SK-N-DZ (cell line): ENCODE data around the gene PHC2.

Source experiments
- DNase-seq: peaks from one replicate; pipeline ENCODE4 v3.0.0-alpha.2; 2015; ENCODE audit warnings: low spot score

PHC2 gene

GRCh38 chr1:33390542-33390941, 40.4 kb downstream of the PHC2 start:
- no peak for DNase-seq

GRCh38 chr1:33388805-33389771, 41.8 kb downstream of the PHC2 start:
- DNase-seq = no peak

- DNase-seq = no peak
Observed at GRCh38 chr1:33387625-33388024, 43.3 kb downstream of the PHC2 start.

GRCh38 chr1:33385251-33385650, 45.6 kb downstream of the PHC2 start:
- DNase-seq = no peak

DNA sequence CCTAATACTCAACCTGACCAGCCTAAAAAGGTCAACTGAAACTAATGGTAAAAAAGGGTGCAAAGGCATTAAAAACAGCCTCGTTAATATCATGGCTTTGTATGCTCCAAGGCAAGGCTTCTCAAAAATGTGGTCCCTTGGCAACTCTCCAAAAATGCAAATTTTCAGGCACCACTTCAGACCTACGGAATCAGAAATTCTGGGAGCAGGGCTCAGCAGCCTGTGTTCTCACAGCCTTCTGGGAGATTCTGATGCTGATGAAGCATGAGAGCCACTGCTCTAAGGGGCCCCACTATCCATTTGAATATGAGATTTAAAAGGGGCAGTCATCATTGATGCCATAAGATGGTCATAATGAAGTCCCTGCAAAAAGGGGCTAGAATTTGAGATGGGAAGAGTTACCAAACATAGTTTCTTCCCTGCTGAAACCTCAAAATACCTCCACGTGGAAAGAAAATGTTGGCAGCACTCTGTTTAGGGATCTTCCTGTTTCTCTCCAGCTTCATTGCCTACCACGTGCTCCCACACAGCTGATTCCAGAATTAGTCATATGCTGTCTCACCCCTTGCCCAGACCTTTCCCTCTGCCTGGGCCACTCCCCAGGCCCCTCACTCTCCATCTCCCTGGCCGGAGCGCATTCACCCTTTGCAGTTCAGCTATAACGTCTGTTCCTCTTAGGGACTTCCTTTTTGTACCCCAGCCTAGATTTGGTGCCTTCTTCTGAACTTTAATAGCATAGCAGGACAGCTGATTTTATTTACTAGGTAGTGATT, 46.7 kb downstream of the PHC2 start:
- no peak for DNase-seq

- peak; percentile 47 for DNase-seq
Observed at GRCh38 chr1:33383489-33383888, 47.4 kb downstream of the PHC2 start.

- DNase-seq = peak; percentile 33
Observed at GRCh38 chr1:33382661-33383415, 48.1 kb downstream of the PHC2 start.

GRCh38 chr1:33381977-33382376, 48.9 kb downstream of the PHC2 start:
- DNase-seq = no peak

DNA sequence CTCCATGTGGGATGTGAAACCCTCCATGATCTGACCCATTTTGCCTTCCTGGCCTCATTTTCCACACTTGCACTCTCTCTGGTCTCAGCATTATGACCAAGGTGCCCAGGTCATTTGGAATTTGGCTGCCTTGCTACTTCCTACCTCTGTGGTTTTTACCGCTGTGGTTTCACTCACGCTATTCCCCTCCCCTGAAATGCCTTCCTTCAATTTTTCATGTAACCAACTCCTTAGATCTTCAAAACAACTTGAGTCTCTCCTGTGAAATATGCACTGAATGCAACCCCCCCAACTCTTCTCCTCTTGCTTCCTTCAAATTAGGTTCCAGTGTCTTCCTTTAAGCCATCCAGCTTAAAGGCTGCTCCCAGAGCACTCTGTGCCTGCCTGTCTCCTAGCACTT, 50.1 kb downstream of the PHC2 start:
- DNase-seq = no peak

DNA sequence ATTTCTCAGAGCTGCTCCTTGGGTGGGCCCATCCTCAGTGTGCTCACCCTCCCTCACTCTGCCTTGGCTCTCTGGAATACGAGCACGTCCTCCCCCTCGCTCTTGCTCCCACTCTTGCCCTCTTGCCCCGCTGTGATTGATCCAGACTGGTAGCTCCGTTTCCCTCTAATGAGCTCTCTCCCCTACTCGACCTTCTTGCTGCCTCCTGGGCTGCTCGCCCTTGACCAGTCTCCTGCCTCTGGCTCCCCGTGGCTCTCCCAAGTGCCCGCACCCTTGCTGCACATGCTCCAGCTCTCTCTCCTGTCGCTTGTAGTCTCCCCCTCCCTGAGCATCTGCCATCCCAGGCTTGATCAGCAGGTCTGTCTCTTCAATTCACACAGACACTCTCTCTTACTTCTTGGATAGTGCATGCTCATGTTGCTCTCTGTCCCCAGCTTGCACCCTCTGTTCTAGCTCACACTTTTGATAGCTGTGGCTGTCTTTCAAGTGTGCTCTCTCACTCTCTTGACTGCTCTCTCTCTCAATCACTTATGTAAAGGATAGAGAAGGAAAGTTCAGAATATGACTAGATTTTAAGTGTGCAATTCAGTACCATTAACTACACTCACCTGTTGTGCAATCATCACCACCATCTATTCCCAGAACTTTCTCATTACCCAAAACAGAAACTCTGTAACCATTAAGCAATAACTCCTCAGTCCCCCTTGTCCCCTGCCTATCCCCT, 51.1 kb downstream of the PHC2 start:
- peak; percentile 24 for DNase-seq

DNA sequence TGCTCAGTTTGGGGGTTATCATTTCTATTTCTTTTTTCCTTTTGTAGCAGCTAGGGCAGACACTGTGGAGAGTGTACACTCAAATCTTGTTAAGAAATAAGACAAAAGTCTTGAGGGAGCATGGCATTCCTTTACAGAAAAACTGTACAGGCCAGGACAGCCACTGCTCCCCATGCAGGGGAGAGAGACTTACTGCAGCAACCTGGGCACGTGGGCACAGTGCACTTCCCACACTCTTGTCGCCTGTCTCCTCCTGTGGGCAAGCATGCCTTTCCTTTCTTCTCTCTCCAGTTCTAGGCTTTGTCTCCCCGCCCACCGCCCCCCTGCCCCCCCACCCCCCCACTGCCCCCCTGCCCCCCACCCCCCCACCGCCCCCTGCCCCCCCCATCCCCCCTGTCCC, 51.9 kb downstream of the PHC2 start:
- no peak for DNase-seq

DNA sequence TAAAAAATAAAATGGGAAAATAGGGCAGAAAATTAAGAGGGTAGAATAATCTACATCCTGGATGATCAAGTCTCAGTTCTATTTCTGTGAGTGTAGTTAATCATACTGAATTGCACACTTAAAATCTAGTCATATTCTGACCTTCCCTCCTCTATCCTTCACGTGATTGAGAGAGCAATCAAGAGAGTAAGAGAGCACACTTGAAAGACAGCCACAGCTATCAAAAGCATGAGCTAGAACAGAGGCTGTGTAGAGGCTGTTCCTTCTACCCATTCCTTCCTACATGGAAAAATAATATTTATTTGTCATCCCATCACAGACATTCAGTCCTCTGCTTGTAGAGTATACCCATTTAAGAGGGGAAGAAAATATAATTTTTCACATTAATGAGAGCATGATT, 52.4 kb downstream of the PHC2 start:
- DNase-seq = no peak

DNA sequence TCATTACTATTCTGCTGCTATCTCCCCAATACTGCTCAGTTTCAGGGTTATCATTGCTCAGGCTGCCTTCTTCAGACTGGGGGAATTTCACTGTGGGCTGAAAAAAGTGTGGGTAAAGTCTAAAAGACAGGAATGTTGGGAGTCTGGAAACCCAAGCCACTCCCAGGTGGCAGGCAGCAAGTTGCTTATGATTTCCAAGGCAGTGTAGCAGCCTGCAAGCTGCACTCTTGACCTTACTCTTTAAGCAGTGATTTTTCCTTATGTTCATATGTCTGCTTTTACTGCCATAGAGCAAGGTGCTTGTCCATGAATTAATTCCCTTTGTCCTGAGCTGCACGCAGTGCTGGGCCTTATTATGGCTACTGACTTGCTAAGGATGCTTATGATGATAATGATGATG, 53.1 kb downstream of the PHC2 start:
- DNase-seq = no peak

GRCh38 chr1:33377013-33377412, 53.9 kb downstream of the PHC2 start:
- DNase-seq = no peak

- no peak for DNase-seq
Observed at GRCh38 chr1:33375316-33375715, 55.6 kb downstream of the PHC2 start.

DNA sequence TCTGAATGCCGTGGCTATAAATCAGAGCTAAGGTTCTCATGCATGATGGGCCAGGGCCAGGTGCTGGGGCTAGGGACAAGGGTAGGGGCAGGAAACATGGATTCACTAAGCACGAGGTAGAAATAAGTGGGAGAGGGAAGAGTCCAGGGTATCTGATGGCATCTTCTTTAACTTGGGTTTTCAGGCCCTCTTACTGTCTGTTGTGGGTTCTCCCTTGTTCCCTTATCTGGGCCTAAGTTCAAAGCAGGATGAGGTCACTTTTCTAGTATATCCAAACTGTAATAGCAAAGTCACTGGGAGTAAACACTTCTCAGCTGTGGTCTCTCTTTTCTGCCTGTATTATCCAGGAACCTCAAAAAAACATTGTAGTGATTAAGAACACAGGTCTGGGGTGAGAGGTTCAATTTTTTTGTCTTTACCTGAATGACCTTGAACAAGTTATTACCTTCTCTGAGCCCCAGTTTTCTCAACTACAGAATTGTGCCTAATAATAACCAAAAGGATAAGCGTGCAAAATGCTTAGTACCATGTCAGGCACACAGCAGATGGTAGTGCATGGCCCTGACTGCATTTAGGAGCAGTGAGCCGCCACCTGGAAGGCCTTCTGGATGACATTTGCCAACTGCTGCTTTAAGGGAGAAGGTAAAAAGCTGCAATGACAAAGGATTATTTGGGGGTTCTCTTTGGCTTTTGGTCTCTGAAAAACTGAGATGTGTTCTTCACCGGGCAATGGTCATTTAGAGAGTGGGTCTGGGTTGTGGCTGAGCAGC, 56.4 kb downstream of the PHC2 start:
- DNase-seq = no peak

GRCh38 chr1:33373606-33374005, 57.3 kb downstream of the PHC2 start:
- no peak for DNase-seq

- no peak for DNase-seq
Observed at GRCh38 chr1:33372677-33373076, 58.2 kb downstream of the PHC2 start.

DNA sequence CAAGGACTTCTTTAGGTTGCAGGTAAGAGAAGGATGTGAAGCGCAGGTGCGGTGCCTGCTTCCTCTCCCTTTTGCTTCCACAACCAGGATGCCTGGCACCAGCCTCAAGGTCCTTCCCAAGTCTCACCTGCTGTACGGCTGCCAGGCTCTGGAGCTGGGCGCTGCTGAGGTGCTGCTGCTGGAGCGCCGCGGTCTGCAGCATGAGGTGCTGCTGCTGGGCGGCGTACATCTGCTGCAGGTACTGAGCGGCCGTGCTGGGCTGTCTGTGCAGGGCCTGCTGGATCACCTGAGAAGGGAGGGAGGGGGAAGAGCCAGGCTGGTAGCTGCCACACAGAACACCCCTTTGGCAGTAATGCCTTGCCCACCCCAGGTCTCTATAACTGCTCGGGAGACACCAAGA, 58.7 kb downstream of the PHC2 start:
- DNase-seq = no peak

GRCh38 chr1:33371334-33371733, 59.6 kb downstream of the PHC2 start:
- DNase-seq = no peak

- DNase-seq = no peak
Observed at GRCh38 chr1:33370827-33371226, 60.1 kb downstream of the PHC2 start.
